GM11168 (cell line): Measurements from ENCODE around the gene TTLL10.

Experiments used
- in situ Hi-C: fragments of 300-500 bp; cut with MboI; formaldehyde crosslinking; loops from one replicate; pipeline ENCODE4 v1.12.0; 2022; ENCODE audit warnings: low sequenced_read_pairs; ENCODE audit not compliant: unreplicated experiment

Gene TTLL10

GRCh38 chr1:1173793-1174415, at the start of gene TTLL10:
Gene TTLL10, plus strand, starts transcription at chr1:1173880. Its CDS starts 5,336 bp downstream, at chr1:1179216.
- in situ Hi-C loops: no loop called here

- in situ Hi-C loops: no loop called here
Measured at GRCh38 chr1:1124508-1124785, 49.2 kb upstream of the TTLL10 start.

DNA sequence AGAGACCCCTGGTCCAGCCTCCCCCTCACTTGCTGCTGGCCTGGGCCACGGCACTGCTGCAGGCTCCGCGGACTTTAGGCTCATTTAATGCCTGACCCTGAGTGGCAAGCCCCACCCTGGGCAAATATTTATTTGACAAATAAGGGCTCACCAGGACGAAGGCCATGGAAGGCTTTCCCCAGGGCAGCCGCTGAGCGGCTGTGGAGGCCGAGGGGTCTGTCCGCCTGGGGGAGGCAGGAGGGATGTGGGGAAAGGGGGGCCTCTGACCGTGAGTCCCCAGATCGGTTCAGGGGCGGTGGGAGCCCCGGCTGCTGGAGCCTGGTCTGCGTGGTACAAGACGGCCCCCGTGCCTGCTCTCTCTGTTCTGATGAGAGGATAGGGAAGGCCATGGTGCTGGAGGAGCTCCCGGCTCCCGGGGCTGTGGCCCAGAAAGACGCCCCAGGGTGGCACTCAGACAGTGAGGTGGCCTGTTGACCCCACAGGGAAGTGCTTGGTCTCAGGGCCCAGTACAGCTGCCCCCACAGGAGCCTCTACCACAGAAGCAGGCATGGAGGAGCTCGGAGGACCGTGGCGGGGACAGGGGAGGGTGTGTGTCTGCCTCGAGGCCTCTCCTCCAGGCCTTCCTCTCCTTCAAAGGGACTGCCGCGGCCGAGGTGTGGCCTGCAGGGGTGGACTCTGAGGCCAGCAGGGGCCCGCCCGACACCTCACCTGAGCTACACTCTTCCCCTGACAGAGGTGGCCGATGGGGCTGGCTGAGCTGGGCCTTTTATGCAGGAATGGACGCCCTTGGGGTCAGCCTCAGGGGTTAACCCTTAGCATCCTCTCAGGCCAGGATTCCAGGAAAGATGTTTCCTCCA, 48.7 kb upstream of the TTLL10 start:
- in situ Hi-C loops: no loop called here

DNA sequence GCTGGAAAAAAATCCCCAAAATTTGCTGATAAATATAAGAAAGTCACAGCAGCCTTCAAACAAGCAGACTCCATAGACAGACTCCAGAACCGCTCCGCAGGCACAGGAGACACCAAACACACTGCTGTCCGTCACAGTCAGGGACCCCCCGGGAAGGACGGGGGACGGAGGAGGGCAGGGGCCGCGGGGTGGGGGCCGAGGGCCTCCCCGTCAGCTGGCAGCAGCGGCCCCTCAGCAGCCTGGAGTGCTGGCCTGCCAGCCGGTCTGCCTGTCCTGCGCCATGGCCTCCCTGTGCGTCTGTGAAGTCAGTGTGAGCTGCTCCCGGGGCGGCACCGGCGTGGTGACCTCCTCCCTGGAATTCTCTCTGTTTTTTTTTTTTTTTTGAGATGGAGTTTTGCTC, 47.7 kb upstream of the TTLL10 start:
- in situ Hi-C loops: no loop called here

- in situ Hi-C loops: no loop called here
Measured at GRCh38 chr1:1127551-1128451, 45.9 kb upstream of the TTLL10 start.

DNA sequence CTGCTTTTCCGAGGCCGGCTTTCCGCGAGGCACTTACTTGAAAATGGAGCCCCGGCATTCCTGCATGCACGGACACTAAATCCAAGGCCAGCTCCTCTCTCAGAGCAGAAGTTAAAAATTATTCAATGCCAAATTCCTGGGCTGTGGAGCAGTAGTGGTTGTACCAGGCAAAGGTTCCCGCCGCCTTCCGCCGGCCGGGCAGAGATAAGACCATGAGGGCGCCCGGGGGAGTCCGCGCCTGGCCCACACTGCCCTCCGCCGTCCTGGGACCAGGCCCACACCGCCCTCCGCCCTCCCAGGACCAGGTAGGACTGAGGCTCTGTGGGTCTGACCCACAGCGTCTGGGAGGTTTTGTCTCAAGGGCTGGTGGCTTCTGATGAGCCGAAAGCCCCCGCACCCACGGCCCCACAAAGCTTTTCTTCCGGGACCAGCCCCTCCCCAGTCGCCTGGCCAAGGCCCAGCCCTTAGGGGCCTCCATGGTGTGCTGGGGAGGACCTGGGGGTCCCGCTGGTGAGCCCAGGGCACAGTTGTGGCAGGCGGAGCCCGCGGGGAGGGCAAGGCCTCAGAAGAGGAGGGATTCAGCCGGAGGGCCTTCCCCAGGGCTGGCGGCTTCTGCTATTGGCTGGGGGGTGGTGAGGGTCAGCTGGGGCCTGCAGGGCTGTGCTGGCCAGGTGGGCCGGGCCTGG, 45.1 kb upstream of the TTLL10 start:
- in situ Hi-C loops: no loop called here

DNA sequence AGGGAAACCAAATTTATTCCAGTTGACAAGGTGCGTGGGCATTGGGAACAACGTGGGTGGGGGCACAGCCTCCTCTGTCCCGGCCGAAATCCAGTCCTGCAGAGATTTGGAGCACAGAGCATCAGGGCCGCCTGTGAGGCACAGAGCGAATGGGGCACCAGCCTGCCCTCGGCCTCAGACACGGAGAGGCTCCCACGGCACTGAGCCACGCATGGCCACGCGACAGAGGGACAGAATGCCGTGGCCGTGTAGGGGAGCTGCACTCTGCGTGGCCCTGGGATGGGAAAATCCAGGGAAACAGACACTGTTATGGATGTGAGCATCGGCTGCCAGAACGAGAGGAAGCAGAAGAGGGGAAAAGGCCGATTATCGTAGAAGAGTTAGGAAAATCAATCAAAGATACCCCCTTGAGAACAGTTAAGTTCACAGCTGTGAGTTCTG, 44.3 kb upstream of the TTLL10 start:
- in situ Hi-C loops: no loop called here

DNA sequence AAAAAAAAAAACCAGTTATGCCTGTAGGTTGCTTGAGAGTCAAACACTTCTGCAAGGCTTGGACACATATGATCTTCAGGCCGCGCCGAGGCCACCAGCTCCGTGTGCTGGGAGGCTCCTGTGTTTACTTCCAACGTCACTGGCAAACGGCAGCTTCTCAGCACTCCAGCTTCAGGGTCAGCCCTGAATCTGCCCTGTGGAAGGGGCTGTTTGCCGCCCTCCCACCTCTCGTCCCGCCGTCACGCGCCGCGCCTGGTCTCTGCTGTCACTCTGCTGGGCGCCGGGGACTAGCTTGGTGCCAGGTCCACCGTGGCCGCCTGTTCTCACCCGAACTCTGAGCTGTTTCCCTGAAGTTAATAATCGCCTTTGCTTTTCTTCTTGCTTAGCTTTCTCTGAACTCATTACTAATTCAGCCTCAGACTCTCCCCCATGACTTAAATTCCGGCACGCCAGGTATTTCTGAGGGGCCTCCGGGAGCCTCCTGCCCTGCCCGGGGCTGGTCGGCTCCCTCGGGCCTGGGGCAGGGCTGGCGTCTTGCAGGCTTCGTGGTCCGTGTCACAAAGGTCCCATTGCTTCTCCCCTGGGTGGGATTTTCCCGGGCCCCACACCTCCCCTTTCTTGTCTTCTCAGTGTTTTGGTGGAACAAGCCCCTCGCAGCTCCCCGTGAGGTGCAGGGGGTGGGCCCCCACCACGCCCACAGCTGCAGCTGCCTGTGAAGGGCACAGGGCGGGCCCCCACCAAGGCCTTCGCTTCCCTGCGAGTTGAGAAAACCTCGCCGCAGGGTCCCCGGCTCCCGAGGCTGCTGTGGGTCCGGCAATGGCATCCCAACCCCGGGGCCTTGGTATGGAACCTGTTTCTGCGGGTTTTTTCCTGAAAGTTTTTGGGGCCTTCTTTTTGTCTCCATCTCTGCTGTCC, 43.2 kb upstream of the TTLL10 start:
- in situ Hi-C loops: no loop called here

DNA sequence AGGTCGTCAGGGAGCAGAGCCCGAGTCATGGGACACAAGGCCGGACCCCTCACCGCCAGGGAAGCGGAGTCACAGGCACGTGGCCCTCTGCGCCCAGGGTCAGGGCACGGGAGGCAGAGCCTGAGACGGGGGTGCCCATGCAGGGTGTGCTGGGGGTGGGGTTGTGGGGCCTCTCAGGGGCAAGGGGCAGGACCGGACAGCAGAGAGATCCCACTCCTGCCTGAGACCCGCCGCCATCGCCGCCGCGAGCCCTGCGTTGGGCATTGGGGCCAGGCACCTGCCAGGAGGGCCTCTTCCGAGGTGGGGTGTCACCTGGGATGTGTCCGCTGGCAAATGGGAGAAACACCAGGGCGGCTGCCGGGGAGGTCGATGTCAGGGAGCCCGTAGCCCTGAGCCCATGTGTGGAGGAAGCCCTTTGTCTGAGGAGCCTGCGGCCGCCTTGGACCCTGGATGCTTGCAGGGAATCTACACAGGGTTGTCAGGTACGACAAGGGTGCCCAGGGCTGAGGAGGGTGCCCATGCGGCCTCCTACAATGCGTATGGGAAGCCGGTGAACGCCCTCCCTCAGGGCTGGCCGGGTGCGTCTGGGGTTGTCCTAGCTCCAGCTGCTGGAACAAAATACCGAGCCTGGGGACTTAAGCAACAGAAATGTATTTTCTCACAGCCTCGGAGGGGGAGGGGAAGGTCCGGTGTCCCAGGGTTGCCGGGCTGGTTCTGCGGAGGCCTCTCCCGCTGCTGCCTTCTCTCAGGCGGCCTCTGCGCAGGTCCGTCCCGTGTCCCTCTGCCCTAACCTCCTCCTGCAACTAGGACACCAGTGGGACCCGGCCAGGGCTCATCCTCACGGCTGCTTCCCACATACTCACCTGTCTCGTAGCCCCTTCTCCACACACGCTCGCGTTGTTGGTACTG, 41.4 kb upstream of the TTLL10 start:
- in situ Hi-C loops: no loop called here

DNA sequence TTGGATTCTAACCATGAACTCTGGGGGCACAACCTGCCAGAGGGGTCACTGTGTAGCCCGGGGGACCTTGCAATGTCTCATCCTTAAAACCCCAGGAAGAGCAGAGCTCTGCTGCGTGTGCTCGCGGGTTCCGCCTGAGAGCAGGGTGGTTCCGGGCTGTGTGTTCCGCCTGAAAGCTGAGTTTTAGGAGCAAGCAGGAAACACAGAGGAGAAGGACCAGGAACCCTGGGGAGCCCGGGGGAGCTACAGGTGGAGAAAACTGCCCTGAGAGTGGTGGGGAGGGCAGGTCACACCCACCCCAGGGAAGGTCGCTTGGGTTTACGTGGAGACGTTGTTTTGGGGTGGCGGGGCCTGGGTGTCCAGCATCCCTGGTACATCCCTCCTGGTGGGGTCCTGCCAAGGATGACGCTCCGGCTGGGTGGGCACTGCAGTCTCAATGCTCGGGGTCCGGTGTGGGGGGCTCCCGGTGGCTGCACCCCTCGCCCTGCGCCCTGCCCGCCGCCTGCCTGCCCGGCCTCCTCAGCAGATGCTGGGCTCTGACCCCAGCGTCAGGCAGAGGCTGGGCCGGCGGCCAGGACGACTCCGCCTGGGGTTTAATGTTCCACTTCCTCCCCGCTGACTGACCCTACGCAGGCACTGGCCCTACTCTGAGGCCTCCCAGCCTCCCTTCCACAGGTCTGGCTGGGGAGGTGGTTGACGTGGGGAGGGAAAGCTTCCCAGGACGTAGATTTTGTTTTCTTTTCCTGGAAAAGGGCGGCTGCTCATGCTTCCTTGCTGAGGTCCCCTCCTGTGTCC, 40.5 kb upstream of the TTLL10 start:
- in situ Hi-C loops: no loop called here

- in situ Hi-C loops: no loop called here
Measured at GRCh38 chr1:1134300-1134970, 39.2 kb upstream of the TTLL10 start.

- in situ Hi-C loops: no loop called here
Measured at GRCh38 chr1:1135339-1136136, 38.1 kb upstream of the TTLL10 start.

GRCh38 chr1:1136547-1137230, 37.0 kb upstream of the TTLL10 start:
- in situ Hi-C loops: no loop called here

DNA sequence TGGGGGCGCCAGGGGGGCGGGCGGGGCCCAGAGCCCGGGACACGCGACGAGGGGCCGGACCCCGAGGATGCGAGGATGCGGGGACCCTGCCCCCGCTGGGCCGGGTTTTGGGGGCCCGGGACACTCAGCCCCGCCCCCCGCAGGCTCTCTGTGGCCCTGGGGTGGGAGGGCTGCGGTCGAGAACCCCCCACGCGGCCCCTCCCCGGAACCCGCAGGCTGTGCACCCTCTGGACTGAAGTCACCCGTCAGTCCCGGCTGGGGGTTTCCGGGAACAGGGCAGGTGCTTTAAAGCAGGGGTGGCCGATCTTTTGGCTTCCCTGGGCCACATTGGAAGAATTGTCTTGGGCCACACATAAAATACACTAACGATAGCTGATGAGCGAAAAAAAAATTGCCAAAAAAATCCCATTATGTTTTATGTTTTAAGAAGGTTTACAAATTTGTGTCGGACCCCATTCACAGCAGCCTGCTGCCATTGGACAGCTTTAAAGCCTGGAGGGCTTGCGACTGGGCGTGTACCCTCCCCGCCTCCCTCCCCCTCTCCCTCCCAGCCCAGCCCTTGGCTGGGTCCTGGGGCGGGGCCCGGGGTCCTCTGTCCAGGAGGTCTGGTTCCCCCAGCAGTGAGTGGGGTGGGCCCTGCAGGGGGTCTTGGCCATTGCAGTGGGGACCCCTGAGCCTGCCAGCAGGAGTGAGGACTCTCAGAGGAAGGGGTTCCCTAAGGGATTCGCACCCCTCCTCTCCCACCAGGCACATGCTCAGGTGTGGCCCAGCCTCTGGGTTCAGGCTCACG, 36.2 kb upstream of the TTLL10 start:
- in situ Hi-C loops: no loop called here

DNA sequence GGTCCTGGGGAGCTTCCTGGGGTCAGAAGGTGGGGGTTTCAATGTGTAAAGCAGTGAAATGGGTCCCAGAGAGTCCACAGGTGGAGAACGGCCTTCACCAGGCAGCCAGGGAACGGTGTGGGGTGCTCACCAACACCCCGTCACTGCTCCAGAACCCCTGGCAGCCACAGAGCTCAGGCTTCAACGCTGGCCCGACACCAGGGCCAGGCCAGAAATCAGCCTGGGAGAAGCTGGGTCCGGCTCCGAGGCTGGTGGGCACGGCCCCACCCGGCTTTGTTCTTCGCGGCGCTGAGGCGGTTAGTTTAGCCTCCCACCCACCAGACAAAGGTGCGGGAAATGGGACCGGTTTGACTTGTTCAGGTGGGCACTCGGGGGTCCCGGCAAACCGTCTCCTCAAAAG, 33.0 kb upstream of the TTLL10 start:
- in situ Hi-C loops: no loop called here
